RKO (cell line): ENCODE data around the gene REXO4.
"Not testable (repeated sequence)": the region's sequence is repeated elsewhere in the genome, so short reads cannot be mapped to it uniquely, and the experiment has no call there.

ENCODE experiments used
- DNase-seq: peaks from one replicate; pipeline ENCODE4 v3.0.0-alpha.2; 2016; ENCODE audit warnings: low spot score

REXO4 gene

DNA sequence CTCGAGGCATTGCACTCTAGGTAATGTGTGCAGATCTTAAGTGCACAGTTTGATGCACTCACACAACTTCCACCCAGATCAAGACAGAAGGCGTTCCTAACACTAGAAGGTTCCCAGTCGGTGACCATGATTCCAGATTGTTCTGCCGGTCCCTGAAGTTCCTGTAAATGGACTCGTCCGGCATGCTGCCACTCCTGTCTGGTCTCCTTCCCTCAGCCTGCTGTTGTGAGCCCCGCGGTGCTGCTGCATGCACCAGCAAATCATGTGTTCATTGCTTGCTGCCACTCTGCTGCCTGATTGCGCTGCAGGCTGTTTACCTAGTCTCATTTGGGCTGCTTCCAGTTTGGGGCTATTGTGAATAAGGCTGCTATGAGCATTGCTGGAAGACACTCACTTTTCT is 30.1 kb downstream of the REXO4 start:
- no peak for DNase-seq

DNA sequence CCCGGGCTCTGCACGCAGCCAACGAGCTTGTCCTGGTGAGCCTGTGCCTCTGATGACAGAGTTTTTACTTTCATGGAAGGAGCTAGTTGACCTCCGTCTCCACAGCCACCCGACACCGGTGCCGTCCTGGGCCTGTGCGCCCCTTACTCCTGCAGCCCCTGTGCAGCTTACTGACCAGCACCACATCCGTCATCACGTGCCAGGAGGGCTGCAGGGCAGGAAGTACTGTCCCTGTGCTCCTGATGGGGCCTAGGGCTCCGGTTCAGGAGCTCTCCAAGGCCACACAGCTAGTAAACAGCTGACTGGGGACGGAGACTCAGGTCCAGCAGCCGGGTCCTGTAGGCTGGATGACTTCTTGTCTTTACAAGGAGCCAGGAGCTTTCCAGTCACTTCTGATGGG is 31.5 kb downstream of the REXO4 start:
- DNase-seq: no peak

DNA sequence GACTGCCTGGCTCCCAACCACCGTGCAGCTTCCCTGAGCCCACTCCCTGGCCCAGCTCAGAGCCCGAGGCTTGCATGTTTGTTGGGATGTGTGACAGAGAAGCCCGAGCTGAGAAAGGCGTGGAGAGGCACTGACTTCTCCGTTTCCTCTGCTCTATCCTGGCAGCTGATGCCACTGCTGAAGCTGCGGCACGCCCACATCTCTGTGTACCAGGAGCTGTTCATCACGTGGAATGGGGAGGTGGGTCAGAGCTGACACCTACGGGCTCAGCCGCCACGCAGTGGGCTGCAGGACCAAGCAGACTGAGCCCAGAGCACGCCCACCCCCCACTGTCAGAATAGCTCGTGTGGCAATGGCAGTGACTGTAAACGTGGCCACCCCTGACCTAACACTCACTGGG is 32.4 kb downstream of the REXO4 start:
- no peak for DNase-seq

DNA sequence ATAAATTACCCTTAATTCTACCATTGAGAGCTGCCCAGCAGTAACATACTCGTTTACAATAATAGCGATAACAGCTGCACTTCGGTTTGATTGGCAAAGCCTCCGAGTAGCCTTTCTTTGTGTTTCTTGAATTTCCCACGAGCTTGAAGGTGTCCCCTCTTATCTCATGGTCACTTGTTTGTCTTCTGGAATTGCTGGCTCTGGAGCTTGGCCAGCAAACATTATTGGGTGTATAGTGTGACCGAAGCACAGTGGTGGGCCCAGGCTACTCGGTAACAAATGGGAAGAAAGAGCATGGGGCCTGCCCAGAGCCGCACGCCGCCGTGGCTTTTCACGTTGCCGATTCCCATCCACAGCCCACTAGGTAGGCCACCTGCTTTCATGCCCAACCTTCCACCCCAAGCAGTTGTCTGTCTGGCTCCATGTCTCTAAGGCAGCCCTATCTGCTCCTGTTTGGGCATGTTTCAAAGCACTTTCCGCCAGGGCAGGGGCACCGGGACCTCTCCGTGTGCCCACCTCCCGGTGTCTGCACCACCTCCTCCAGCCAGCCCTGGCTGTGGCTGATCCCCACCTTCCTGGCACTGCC is 33.0 kb downstream of the REXO4 start:
- no peak for DNase-seq

DNA sequence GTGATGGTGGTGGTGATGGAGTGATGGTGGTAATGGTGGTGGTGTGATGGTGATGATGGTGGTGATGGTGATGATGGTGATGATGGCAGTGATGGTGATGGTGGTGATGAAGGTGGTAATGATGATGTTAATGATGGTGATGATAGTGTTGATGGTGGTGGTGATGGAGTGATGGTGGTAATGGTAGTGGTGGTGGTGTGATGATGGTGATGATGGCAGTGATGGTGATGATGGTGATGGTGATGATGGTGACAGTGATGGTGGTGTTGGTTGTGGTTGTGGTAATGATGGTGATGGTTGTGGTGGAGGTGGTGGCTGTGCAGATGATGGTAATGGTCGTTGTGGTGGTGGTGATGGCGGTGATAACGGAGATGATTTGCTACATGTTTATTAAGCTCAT is 34.4 kb downstream of the REXO4 start:
- no peak for DNase-seq

DNA sequence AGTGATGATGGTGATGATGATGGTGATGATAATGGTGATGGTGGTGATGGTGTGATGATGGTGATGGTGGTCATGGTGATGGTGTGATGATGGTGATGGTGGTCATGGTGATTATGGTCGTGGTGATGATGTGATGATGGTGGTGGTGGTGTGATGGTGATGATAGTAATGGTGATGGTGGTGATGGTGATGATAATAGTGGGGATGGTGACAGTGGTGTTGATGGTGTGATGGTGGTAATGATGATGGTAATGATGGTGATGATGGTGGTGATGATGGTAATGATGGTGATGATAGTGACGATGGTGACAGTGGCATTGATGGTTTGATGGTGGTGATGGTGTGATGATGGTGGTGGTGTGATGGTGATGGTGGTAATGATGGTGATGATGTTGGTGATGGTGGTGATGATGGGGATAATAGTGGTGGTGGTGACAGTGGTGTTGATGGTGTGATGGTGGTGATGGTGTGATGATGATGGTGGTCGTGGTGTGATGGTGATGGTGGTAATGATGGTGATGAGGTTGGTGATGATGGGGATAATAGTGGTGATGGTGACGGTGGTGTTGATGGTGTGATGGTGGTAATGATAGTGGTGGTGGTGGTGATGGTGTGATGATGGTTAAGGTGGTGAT is 35.2 kb downstream of the REXO4 start:
- DNase-seq: no peak

DNA sequence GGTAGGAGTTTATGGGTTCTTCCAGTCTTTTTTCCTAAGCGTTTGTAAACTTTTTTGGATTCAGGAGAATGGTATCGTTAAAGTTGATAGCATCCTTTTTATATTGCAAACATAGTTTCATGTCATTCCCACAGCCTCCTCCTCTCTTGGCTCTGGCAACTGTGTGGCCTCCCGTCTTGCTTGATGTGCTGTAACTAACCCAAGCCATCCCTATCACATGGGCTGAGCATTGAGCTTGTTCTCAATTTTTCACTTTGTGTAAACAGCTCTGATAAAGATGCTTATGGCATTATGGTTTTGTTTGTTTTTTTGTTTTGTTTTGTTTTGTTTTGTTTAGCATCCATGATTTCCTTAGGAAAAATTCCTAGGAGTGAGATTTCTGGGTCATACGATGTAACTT is 37.1 kb downstream of the REXO4 start:
- DNase-seq: no peak

DNA sequence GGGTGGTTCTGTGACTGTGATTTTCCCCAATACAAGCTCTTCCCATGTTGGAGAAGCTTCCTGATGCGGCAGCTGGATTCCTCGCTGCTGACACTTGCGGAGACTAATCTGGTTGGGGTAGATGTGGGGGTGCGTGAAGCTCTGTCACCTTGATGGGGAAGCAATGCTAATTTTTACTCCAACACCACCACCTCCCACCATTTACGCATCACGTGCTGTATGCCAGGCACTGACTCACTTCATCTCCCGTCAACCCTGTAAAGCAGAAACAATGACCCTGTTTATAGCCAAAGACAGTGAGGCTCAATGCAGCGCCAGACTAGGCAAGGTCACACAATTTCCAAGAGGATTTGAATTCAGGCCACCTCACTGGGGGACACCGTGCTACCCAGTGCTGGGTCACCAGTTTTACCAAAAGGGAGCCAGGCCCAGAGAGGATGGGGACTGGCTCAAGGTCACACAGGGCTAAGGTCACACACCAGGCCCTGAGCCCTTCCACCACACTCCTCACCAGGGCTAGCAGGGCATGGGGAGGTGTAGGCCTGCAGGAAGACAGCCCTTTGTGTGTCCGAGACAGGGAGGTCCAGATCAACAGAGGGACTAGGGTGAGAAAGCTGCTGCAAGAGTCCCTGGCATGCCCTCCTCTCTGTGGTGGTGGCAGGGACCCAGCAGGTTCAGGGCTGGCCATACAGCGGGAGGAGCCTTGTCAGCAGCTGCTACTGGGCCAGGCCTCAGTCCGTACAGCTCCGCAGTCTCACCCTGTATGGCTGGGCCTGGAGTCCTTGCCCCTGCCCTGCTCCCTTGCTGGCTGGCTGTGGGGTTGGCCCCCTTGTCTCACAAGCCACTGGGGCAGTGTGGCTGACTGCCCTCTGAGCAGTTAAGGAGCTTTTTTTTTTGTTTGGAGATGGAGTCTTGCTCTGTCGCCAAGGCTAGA is 38.4 kb downstream of the REXO4 start:
- no peak for DNase-seq

DNA sequence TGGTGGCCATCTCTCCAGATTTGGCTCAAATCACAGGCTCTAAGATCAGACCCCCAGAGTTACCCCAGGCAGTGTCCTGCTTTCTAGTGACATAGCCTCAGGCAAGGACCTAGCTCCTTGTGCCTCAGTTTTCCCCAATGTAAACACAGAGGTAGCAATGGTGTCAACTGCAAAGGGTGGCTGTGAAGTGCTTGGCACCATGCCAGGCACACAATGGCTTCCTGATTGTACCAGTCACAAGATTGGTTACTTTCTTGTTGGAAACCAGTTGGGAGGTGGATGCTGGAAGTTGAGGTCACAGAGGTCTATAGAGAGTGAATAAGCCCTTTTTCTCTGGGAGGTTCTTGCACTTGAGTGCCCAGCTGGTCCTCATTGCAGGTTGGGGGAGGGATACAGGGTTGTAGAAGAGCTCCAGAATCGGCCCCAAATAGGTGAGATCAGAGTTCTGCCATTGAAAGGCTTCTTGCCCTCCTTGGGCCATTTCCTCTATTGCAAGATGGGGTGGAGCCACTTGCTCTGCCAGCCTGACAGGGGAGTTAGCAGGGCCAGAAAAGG is 39.3 kb downstream of the REXO4 start:
- no peak for DNase-seq

DNA sequence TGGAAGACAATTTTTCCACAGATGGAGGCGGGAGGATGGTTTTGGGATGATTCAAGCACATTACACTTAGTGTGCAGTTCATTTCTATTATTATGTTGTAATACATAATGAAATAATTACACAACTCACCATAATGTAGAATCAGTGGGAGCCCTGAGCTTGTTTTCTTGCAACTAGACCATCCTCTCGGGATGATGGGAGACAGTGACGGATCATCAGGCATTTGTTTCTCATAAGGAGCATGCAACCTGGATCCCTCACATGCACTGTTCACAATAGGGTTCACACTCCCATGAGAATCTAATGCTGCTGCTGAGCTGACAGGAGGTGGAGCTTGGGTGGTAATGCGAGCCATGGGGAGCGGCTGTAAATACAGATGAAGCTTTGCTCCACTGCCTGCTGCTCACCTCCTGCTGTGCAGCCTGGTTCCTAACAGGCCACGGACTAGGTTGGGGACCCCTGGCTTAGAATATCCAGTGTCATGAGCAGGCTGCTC is 40.0 kb downstream of the REXO4 start:
- peak; percentile 66 for DNase-seq

DNA sequence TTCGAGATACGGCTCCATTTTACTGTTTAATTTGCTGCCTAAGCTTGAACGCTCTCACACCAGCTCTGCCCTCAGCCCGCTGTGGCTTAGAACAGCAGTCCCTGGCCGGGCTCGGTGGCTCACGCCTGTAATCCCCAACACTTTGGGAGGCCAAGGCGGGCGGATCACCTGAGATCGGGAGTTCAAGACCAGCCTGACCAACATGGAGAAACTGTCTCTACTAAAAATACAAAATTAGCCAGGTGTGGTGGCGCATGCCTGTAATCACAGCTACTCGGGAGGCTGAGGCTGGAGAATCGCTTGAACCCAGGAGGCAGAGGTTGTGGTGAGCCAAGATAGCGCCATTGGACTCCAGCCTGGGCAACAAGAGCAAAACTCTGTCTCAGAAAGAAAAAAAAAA is 40.5 kb downstream of the REXO4 start:
- DNase-seq: not testable (repeated sequence)

DNA sequence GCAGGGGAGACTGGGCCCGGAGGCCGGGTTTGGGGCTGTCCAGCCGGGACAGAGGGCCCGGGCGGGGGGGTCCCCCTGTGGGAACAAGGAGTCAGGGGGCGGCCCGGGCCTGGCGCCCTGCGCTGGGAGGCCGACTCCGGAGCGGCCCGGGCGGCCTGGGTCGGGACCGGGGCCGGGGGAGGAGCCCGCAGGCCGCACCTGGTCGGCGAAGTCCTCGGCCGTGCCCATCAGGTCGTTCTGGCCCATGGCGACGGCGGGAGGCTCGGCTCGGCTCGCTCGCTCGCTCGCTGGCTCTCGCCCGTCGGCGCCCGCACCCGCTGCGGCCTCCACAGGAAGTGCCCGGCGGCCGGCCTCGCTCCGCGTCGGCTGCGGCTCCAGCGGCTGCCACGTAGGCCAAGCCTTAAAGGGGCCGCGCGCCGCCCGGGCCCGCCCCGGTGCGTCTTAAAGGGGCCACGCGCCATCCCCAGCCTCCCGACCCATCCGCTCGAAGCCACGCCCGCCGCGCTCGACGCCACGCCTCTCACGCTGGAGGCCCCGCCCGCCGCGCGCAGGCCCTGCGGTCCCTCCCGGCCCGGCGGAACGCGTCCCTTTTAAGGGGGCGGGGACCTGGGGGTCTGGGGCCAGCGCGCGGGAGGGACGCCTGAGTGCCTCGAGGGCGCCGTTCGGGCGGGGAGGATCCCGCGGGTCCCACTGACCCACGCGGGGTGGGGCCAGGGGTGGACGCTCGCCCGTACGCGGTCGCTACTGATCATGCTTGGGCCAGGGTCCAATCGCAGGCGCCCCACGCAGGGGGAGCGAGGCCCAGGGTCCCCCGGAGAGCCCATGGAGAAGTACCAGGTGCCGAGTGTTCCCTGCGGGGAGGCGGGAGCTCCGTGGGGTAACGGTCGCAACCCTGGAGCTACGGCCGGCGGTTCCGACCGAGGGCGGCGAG is 41.8 kb downstream of the REXO4 start, which contains the start of the genes STKLD1 and SURF4:
STKLD1 (plus strand) TSS at position 643 of the 931 bp plus-strand sequence; CDS start at position 751, 108 bp downstream.
SURF4 (minus strand) TSS at position 337 of the 931 bp plus-strand sequence; CDS start at position 246, 91 bp downstream.
- DNase-seq: peak; percentile 98

DNA sequence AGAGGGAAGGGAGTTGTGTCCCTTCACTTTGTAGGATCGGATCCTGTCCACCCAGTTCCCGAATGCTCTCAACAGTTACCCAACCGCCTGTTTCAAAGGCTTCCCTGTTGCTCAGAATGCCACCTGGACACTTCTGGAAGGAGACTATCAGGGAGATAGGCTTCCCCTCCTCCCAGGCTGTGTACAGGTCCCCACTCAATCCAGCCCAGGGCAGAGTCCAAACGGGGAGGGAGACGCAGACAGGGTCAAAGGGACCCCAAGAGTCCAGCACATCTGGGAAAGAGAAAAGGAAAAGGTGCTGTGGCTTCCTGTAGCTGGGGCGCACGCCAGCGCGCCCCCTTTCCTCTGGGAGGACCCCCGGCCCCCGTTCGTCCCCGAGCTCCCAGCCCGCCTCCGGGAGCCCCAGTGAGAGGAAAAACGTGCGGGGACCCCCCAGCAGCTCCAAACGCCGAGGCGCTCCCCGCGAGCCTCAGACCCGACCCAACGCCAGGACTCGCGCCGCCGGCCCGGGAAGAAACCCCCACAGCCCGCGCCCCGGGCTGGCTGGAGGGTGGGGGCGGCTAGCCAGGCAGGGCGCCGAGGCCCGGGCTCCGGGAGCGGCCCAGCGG is 42.6 kb downstream of the REXO4 start:
- DNase-seq: peak; percentile 82

DNA sequence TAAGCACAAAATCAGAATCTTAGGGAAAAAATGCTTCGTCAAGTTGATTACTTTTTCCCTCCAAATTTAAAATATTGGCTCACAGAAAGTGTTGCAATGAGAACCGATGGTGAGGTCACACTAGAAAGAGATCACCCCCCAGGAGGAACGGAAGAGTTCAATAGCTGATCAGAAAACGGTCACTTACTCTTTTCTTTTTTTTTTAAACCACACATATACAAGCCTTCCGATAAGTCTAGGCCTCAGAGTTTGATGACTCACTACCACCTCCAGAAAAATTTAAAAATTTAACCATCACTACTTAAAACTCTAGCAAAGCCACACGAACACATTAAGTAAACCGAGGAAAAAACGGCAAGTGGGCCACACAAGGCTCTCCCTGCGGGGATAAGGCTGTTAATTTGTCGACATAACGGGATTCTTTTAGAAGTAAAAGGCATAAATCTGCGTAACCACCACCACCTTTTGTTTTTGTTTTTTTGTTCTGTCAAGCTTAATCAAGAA is 43.1 kb downstream of the REXO4 start:
- peak; percentile 81 for DNase-seq

DNA sequence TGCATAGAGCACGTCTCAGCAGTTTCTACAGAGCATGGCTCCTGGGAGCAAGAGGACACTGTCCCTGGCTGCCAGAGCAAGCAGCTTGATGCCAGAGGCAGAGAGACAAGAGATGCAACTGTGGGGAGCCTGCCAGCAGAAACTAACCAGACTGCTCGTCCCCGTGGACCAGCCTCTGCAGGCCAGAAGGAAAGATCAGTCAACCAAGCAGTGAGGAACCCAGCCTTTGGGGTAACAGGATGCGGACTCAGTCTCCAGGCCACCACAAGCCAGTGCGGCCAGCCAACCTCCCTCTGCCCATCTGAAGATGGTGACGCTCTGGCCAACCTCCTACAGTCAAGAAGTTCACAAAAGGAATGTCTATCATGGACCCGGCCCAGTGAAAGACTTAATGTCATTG is 45.7 kb downstream of the REXO4 start:
- DNase-seq: no peak

DNA sequence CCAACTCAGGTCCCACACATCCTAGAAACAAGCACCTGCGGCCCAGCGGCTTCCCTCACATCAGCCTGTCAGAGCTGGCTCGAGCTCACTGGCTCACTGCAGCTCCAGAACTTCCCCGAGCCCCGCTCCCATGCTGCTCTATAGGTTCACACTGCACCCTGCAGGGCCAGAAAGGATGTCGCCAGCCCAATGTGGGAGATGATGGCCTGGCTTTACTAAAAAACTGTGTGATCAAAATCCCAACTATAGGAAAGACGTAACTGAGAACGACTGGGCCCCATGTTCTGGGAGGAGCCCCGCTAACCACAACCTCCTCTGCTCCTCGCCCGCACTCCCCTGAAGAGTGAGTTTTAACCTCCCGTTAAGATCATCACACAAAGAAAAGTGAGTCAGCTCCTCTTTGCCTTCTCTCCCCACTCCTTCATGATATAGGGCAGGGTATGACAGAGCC is 46.5 kb downstream of the REXO4 start:
- no peak for DNase-seq

DNA sequence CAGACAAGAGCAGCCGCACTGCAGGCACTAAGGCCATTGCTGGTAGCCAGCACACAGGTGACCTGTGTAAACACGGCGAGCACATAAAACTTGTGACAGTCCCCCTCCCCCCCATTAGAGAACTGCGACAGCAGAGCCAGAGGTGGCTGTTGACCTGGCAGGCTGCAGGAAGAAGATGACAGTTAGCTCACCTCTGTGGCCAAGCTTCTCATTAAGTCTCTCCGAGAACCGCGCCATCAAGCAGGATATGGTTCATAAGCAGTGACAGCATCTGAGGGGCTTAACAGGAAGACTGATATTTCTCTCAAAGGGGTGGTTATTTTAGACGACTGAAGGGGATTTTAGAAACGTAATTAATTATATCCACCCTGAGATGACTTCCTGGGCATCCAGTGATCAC is 47.1 kb downstream of the REXO4 start:
- no peak for DNase-seq

DNA sequence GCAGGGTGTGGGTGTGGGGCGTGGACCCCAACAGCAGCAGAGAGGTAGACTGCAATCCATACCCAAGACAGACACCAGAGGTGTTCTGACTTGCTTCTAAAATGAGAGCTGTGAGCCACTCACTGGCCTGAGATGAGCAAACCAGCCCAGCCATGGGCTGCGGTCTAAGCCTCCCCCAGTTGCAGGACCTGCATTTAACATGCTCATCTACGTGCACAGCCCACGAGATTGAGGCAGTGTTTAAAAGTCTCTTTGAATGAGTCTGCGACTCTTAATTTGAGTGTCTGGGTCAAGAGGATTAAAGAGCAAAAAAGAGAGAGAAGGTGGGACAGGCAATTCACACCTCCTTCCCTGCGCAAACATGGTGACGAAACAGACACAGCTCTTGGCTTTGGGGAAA is 47.9 kb downstream of the REXO4 start:
- no peak for DNase-seq

DNA sequence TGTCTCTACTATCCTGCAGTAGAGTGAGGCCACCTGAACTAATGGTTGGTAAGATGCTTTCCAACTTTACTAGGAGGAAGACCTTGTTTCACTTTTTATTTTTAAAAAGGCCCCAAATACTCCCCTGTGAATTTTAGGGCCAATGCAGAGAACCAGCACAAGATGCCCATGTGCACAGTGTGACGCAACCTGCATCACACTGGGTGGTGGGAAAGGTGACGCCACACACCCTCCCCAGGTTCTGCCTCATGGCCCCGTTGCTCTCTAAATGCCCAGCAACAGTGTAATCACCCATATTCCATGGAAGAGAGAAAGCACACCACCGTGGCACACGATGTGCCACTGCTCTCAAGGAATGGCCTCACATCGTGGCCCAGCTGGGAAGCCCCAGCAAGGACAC is 48.4 kb downstream of the REXO4 start:
- no peak for DNase-seq

DNA sequence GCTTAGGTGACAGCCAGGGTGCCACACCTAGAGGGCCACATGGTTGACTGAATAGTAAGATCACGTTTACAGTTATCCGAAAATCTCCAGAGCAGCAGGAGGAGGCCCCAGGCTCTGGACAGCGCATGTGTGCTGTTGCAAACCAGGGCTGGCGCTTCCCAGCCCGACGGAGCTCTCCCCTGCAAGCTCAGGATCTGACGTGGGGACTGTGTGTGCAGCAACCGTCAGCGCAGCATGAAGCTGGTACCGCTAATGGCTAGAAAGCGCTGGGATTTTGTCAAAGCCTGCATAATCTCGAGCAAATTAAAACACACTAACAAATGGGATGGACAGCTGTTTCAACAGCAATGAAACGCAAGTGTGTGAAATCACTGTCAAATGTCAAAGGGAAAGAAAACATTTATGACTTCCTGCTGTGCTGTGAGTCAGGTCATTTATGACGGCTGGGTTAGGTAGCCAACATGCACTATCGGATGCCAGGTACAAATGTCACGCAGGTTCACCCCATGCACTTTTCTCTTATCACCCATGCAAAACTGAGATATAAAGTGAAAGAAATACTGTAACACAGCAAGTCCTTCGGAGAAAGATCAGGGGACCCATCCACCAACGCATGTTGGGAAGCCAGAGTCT is 49.4 kb downstream of the REXO4 start:
- no peak for DNase-seq
